Stimulated activated CD4-positive, alpha-beta T cell treated with anti-CD3 and anti-CD28 coated beads, Interleukin-12 subunit alpha, Interleukin-12 subunit beta, amount 100 ng/mL, for 48 hours (primary cell): ENCODE measurements around the gene MPPED2.

Experiments
- DNase-seq, 3 donors: peaks; one replicate each; pipeline ENCODE4 v3.0.0-alpha.2; 2020; ENCODE audit warnings: low read depth in 2 of 3, low spot score in 1 of 3

Gene MPPED2

DNA sequence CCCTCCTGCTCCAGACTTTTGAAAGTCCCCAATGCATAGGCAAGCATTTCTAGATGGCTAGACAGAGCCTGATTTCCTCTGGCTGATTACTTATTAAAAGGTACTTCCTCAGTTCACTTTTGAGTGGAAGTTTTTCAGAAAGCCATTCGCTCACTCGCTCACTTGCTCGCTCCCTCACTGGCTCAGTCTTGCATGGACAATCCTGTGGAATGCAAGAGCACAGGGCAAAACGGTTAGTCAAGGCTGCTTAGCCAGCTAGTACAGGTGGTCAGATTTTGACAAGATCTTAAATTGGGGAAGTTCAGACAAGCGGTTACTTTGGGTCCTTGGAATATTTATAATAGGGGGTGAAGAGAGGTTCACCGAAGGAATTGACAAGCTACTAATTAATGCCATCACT lies 162.3 kb downstream of the MPPED2 start:
- no peak for DNase-seq

DNA sequence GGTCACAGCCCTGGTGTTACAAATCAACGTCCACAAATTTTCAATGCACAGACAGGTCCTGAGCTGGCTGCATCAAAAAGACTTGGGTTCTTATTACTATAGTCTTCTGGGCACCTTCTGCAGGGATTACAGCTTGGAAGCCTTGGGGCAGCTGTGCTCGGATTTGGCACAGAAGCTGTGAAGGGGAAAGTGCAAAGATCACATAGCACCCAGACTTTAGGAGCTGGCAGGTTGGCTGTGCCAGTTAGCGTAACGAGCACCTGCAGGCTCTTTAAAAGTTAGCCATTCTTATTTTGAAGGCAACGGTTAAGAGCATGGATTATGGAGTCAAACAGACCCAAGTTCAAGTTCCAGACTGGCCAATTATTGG lies 162.9 kb downstream of the MPPED2 start:
- no peak for DNase-seq

DNA sequence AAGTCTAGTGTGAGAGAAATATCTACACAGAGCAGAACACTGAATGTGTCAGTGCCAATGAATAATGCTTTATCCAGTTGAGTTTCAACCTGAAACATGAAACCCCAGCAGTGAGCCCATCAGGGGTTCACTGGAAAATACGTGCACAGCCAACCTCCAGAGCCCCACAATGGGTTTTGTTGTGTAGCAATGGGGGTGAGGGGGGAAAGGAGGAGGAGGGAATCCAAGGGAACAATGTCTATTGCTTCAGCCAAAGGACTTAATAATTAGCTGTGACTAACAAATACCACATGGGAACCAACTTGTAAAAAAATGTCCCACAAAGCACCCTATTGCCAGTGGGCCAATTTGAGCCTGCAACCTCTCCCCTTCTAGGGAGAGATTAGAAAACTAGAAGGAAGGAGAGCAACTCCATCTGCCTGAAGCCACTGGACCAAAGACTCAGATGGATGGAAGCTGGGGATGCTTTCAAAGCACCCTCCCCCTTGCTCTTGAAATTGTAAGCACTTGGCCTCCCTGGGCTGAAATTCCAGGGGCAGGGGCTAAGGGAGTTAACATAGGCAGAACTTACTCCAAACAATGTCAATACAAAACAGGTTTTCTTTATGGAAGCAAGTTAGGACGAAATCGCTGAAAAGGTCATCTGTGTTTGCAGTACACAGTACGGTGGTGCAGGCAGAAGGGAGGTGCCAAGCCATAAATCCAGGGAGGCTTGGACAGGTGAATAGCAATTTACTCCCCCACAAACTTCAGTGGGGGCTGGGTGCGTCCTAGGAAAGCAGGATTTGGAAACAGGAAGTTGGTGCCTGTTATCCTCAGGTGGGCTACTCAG lies 163.5 kb downstream of the MPPED2 start:
- DNase-seq, result no peak

DNA sequence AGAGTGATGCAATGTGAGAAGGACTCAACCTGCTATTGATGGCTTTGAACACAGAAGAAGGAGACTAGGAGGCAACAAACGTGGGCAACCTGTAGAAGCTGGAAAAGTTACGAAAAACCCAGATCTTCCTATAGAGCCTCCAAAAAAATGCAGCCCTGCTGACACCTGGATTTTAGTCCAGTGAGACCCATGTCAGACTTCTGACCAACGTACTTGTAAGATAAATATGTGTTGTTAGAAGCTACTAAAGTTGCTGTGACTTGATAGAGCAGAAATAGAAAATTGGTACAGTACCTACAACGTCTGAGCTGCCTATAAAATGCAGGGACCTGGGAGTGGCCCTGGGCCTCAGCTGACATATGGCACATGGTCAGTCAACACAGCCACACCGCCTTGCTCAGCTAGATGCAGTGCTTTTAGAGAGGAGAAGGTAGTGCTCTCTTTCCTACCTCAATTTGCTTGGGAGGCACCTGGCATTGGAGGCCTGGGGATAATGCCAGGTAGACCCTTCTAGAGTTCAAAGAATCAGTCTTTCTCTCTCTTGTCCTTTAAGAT lies 165.8 kb downstream of the MPPED2 start:
- DNase-seq, result no peak

DNA sequence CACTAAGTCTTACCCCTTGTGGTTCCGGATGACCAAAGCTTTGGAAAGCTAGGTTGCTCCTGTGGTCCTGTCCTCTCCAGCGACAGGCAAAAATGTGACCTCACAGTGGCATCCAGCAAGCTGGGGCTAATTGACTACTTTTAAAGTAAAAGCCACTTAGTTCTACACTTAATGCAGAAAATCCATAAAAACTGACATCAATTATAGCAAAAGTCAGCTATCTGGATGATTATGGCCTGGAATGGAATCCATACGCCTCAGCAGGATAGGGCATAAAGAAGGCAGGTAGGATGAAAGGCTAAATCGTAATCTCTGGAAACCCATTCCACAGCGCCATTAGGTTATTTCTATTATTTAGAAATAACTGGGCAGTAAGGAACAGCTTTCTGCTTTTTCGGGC lies 171.3 kb downstream of the MPPED2 start:
- DNase-seq, result no peak

DNA sequence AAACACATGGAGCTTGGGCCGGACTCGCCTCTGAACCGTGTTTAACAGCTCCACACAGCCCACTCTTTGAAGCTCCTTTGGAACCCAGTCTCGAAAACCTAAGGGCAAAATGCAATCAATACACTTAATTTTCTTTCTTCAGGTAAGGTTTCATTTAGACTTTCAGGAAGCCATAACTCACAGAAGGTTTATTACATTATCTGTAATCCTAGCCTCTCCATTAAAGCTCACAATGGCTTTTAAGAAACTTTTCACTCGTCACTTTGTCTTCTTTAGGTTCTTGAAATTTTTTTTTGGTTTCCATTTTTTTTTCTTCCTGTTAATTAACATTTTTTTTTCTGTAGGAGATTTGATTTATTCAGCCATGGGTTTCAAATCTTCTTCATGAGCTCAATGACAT lies 171.9 kb downstream of the MPPED2 start:
- DNase-seq, result no peak

DNA sequence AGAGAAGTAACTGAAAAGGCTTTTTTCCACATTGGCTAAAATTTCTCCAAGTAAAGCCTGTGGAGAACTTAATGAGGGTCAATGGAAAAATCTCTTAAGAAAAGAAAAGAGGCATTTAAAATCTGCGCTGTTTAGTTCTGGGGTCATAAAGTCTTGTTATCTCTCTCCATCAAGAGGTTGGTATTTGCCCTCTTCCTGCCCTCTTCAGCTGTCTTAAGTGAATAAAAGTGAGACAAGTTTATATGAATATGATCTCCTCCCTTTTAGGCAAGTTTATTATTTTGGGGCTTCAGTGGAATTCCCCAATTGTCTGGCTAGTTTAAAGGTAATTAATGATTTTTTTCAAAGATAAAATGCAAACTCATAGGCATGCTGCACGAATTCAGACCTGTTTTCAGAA lies 173.6 kb downstream of the MPPED2 start:
- DNase-seq, result no peak

DNA sequence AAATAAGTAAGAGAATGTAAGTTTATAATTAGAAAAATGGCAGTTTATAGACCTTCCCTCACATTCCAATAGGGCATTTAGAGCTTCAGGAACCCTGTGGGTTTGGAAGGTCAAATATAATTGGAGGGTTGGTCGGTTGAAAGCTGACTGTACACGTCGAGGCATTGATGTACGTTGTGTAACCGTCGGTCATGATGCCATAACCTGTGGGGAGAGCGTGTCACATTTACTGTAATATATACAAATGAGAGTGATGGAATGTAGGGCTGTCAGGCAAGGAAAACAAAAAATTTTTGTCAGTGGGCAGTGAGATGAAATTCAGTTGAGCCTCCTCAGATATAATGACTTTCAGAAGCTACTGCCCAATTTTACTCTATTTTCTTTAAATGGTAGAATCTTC lies 174.8 kb downstream of the MPPED2 start:
- DNase-seq, result no peak

DNA sequence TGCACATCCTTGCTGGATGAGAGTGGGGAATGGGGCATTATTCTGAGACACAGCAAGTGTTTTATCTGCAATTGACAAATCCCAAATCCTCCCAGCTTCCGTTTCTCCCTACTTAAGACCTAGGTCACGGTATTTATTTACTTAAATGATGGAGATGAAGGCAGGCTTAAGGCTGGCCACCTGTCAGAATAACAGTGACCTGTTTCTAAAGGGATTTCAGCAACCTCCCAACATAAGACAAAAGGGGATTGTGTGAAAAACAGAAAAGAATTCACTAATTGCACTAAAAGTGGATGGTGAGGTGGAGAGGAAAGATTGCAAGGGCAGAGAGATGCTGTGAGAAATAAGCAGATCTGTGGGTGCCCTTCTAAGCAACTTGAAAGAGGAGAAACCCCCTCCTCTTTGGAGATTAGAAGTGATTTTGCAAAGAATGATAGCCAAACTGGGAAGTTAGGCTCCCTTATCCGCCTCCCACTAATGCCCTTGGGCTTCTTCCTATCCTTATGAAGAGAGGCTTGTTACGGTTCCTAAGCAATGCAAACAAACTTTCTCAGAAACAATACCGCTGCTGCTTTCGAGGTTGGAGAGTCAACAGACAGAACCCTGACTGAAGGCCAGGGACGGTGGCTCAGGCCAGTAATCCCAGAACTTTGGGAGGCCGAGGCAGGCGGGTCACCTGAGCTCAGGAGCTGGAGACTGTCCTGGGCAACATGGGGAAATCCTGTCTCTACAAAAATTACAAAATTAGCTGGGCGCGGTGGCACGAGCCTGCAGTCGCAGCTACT lies 179.0 kb downstream of the MPPED2 start:
- DNase-seq, result no peak

DNA sequence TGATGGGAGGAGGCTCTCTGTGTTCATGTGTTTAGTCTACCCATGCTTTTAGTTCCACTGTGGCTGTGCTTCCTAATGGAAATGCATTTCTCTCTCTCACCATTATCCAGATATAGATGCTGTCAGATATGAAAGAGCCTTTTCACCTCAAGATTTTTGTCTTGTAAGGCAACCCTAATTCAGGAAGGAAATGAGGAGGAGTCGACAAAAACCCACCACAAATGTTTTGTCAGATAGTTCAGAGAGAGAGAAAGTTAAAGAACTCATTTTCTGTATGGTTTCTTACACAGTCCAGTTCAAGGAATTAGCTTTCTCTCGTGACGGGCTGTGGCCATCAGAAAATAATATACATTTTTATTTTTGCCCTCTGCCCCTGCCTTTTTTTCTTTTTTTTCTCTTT lies 180.8 kb downstream of the MPPED2 start:
- DNase-seq, result no peak

DNA sequence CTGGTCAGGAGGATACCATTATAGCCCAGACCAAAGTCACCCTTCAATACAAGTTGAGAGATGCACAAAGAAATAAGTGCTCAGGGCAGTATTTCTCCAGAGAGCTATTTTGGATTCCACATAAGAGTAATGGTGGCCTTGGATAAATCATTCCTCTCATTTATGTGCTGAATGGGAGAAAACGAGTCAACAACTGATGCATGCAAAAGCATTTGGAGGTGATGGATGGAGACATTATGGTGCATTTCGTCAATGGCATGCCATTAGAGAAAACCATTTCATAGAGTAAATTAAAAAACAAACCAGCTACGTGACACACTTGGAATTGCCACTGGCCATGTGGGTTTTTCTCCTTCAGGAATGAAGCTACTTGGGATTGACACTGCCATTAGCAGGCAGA lies 182.0 kb downstream of the MPPED2 start:
- DNase-seq, result no peak

DNA sequence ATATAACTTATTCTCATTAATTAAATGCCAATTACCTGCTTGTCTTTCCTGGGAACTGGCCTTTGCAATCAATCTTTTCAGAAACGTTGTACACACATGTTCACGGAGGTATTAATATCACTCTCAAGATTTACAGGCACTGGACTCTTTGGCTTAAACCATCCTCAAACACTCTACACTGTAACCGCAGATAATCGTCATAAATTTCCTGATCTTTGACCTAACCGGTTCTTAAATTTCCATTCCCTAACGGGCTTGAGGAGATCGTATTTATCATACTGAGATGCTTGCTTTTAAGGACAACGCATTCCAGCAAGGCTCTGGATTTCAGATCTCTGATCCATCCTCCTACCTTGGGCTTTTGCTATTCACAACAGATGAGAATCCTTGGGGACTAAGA lies 190.4 kb downstream of the MPPED2 start:
- DNase-seq, result no peak

DNA sequence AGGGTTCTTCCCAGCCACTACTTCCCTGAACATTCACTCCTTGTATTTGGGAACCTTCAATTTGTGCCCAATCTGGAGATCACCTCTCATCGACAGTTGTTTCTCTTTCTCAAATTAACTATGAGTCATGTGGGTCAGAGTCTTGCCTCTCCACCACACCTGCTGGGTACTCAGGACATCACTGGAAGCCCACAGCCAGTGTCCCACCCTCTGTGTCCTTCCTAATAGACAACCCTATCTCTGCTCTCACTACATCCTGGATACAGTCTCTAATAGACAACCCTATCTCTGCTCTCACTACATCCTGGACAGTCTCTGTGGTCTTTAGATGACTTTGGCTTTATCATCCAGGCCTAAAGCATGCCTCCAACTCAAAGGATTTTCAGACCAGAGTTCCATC lies 193.1 kb downstream of the MPPED2 start:
- no peak for DNase-seq

DNA sequence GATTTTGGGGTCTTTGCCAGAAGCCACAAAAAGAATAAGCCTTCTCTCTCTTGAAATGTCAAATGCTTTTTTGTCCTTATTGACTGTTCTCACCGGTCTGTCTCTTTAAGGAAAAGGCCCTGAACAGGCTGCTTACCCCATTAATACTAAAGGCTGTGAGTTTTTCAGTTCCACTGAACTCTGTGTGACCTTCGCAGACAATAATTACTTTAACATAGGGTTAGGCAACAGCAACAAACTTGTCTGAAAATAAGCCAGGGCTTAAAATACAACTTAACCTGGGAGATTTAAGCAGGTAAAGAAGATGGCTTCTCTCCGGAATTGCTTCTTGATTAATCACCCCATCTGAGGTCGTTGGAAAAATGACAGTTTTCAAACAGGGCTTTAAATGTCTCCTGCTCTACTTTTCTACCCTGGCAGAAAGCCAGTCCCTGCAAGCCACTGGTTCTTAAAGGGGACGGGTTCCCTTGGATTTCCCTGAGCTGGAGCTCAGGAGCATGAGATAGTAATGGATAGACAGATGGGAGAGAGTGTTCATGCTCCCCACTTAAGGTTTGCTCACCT lies 193.8 kb downstream of the MPPED2 start:
- DNase-seq, result no peak

DNA sequence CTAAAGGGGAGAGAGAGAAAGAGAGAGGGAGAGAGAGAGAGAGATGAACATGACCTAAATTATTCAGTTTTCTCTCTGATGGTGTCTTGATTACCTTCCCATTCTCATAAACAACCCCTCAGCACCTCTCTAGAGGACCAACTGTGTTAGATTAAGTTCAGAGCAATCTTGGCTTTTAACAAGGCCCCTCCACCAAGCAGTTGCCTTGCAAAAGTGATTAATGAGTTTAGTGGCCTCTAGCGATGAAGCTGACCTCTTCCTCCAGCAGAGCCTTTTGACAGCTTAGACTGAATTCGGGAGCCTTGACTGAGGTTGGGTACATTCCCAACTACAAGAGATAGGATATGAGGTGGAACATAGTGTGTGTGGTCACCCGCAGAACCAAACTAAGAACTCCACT lies 197.2 kb downstream of the MPPED2 start:
- no peak for DNase-seq

DNA sequence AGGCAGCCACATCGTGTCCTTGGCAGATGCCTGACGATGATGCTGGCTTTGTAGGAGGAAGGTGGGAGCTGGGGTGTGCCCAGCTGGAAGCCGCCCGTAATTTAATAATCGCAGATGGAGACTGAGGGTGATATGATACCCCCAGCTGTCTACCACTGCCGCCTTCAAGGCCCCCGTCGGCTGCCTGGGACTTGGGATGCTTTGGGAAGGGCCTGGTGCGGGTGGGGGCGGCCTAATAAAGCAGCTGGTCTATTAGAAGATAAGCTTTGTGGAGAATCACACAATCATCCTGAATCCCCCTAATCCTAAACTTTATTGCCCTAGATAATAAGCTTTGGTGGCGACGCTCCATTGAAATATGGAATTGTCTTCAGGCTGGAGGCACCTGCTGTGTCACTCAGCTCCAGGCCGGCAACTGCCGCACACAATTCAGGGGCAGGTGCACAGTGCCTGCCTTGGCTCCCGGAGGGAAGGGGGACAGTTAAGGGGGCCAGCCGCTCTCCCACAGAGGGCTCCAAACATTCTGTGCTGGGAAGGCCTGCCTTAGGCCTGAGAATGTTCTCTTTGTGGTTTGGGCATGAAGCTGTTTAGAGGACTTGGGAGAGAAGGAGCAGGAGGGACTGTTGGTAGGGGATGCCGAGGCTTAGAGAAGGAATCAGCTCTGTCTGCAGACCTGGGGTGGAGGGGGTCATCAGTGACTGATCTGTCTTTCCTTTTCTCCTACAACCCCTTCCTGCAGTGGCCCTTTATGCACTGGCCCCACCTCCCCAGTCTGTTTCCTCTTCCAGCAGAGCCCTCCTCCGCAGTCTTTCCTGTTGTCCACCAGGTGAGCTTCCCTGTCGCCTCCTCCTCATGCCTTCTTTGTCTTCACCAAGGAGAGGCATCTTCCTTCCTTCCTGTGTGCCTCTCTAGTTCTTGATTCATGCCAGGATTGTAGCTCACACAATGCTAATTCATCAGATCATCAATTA lies 198.0 kb downstream of the MPPED2 start:
- no peak for DNase-seq

DNA sequence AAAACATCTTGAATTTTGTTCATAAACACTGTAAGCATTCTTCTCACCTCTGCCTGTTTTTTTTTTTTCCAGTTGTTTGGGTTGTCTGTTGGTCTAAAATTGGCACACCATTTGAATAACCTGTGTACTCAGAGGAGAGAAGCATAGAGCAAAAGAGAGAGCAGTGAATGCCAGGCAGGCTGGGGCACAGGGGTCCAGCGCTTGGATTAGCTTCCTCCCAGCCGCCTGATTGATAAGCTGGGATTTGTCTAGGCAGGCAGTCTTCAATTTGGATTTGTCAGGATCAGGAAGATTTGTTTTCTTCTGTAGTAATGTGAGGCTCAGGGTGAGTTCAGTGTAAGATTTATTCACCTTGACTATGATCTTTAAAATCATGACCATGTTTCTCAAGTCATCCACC lies 204.3 kb downstream of the MPPED2 start:
- DNase-seq, result no peak

DNA sequence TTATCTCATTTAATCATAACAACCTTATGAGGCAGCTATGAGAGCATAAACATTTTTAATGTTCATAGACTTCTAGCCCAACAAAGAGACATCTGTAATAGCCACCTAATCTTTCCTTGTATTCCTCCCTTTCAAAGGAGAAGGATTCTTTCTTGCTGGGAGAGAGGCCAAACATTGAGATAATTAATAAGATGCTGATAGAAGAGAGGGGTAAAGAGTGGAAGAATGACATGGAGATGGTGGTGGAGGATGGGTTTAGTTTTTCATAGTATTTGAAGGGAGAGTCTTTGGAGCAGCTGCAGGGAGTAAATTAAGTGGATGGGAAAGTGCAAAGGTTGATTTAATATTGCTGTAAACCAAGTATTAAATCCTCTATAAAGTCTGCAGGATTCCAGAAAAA lies 205.3 kb downstream of the MPPED2 start:
- DNase-seq, result no peak

DNA sequence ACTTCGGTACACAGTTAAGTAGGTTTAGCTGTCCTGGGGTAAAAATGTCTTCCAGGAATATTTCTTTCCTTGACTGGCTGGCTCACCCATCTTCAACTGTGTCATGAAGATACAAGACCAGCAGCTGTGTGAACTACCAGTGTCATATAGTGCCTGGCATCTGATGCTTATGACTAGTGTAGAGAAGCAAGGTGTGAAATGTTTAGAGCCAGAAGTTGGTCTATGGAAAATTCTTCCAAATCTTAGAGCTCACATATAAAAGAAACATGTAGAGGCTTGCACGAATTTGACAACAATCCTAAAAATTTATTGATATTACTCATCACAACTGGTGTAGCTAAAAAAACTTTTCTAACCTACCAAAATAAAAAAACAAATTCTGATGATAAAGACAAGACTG lies 208.8 kb downstream of the MPPED2 start:
- no peak for DNase-seq

DNA sequence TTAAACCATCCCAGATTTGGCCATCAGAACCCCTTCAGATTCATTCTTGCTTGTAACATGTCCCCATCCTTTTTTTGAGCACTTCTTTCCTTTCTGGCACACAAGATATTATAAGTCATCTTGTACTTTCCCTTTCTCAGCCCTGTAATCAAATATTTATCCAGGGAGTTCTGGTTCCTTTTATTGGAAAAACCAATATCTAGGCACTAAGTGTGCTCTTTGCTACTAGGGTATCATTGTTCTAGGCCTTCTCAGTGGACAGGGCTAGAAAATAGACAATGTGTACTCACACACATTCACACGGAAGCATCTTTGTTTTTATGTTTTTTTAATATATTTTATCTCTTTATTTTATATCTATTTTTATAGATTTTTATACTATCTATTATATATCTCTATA lies 216.0 kb downstream of the MPPED2 start:
- no peak for DNase-seq

DNA sequence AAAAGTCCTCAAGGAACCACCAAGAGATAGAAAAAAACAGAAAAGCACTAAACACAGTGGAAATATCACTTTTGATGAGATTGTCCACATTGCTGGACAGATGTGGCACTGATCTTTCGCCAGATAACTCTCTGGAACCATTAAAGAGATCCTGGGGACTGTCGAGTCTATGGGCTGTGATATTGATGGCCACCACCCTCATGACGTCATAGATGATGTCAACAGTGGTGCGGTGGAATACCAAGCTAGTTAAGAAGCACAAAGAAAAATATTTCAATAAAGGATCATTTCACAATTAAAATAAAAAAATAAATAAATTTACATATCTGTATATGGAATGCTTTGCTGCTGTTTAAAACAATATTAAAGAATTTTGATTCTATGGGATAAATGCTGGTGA lies 217.8 kb downstream of the MPPED2 start:
- DNase-seq, result no peak
